Adrenal gland (tissue), 12 donors: ENCODE data around the gene DAPK2. TPM values are rescaled to one million over a fixed set of nuclear protein-coding genes. Genes with fewer than 3 reads are reported as not detected.

Source experiments
- DNase-seq, 7 donors: peaks; one replicate each; pipeline ENCODE4 v3.0.0-alpha.2; 2019 to 2020
- H3K27ac ChIP-seq, 5 donors: fragments of 200-600 bp; sonication (generic) in 4 of 5; 1 replicate in 3 of 5; 2 replicates in 2 of 5; pipeline versions ENCODE4 v1.5.1 to v1.8.0; 2016 to 2020; ENCODE audit warnings: mild to moderate bottlenecking in 1 of 5
- H3K27me3 ChIP-seq: fragments of 200-600 bp; 2 replicates; pipeline ENCODE4 v1.8.0; 2021
- H3K36me3 ChIP-seq, 2 donors: fragments of 200-600 bp; replicated peaks in 1 of 2; 1 replicate in 1 of 2; 2 replicates in 1 of 2; pipeline versions ENCODE4 v1.5.1 to v1.8.0; 2018 to 2022
- H3K4me1 ChIP-seq, 2 donors: fragments of 200-600 bp; replicated peaks in 1 of 2; 1 replicate in 1 of 2; 2 replicates in 1 of 2; pipeline versions ENCODE4 v1.5.1 to v1.8.0; 2018 to 2021
- H3K4me3 ChIP-seq, 4 donors: fragments of 200-600 bp; sonication (generic) in 3 of 4; one replicate each; pipeline ENCODE4 v1.5.1; 2016 to 2018
- H3K9me3 ChIP-seq, 3 donors: fragments of 200-600 bp; sonication (generic) in 1 of 3; replicated peaks in 1 of 3; 1 replicate in 2 of 3; 2 replicates in 1 of 3; pipeline versions ENCODE4 v1.5.1 to v1.8.0; 2016 to 2021
- POLR2A ChIP-seq, 2 donors: fragments of 450-650 bp; IDR thresholded peaks; one replicate each; pipeline ENCODE4 v1.6.1; 2017; ENCODE audit warnings: antibody characterized with exemption in 2 of 2, mild to moderate bottlenecking in 2 of 2, moderate library complexity in 1 of 2
- WGBS, 4 donors: extraction: QIAGEN DNeasy Blood & Tissue Kit in 2 of 4; methylation state at CpG; one replicate each; pipeline versions ENCODE4 v1.1.5 to v1.1.7; 2013 to 2017; 5-methylcytosine and 5-hydroxymethylcytosine counted together
- intact Hi-C, 2 donors: fragments of 100-400 bp; cut with DNase I; formaldehyde crosslinking; loops; one replicate each; pipeline versions ENCODE4 v1.14.1 to v1.15.0; 2022 to 2023
- polyA plus RNA-seq, 3 donors: library from polyadenylated mRNA; stranded (reverse); fragments of 200-250 nt in 2 of 3; fragments of 350-450 nt in 1 of 3; fragmentation: Illumina TruSeq in 1 of 3; extraction: RNeasy Lipid Tissue Mini Kit (QIAGEN cat#74804) in 1 of 3; gene quantifications; one replicate each; pipeline ENCODE4 v1.2.3, GENCODE V29; 2013 to 2014
- total RNA-seq, 9 donors: library from RNA; depleted of rRNA in 4 of 9; stranded (reverse); fragments of >200 nt in 4 of 9; fragments of 120-200 nt in 1 of 9; fragmentation: NEBNext Ultra II Directional in 1 of 9; extraction: Animal tissue kit (Norgen Biotek cat#: 25700) in 1 of 9; gene quantifications; one replicate each; pipeline versions ENCODE4 v1.1.0 to v1.2.4, GENCODE V29; 2013 to 2023
- TF ChIP-seq, protein P1 (sequence below), 6 experiments: fragments of 450-650 bp in 4 of 6; fragments of 200-600 bp in 2 of 6; sonication (generic) in 1 of 6; IDR thresholded peaks; 1 replicate in 5 of 6; 2 replicates in 1 of 6; pipeline versions ENCODE4 v1.5.1 to v1.8.0; 2016 to 2021; ENCODE audit warnings: antibody characterized with exemption in 6 of 6, mild to moderate bottlenecking in 2 of 6, moderate library complexity in 1 of 6
- donor health status: healthy with polysubstance abuse.
- donor health status: Bipolar disorder and iron deficiency.
- donor health status: DM: yes; HTN: yes; CAD: no.
- donor health status: DM: no; HTN: no; CAD: no.
- donor health status: DM: no; HTN: no; CAD: no.
- donor health status: DM: yes; HTN: yes; CAD: no.

Gene DAPK2
- total and polyA plus RNA-seq, 12 donors, result 0.97 to 8.7 (median 6.1) TPM

DNA sequence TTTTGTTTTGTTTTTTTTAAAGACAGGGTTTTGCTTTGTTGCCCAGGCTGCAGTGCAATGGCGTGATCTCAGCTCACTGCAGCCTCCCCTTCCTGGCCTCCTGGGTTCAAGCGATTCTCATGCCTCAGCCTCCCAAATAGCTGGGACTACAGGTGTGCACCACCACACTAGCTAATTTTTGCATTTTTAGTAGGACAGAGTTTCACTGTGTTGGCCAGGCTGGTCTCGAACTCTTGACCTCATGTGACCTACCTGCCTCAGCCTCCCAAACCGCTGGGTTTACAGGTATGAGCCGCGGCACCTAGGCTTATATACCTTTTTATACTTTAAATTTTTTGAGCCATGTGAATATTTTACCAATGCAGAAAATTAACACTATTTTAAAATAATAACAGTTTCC is 155.7 kb downstream of the DAPK2 start:
- 82 to 89% (median 85%) methylated on average over 6 of the region's 6 CpGs for WGBS, 4 donors
- no peaks in the 10 kb centered on the region for H3K4me1 ChIP-seq
- intact Hi-C loops, result loop anchor here (5.0 to 10.0 kb wide), 2 partner anchors 136 to 138 kb away; no protein-coding TSS in a partner anchor
- H3K36me3 ChIP-seq, result no peaks in the 10 kb centered on the region
- no peaks in the 10 kb centered on the region for H3K9me3 ChIP-seq
- H3K27ac ChIP-seq, result no peak overlapping the region
- no peak for DNase-seq
- TF ChIP-seq, protein P1, sequence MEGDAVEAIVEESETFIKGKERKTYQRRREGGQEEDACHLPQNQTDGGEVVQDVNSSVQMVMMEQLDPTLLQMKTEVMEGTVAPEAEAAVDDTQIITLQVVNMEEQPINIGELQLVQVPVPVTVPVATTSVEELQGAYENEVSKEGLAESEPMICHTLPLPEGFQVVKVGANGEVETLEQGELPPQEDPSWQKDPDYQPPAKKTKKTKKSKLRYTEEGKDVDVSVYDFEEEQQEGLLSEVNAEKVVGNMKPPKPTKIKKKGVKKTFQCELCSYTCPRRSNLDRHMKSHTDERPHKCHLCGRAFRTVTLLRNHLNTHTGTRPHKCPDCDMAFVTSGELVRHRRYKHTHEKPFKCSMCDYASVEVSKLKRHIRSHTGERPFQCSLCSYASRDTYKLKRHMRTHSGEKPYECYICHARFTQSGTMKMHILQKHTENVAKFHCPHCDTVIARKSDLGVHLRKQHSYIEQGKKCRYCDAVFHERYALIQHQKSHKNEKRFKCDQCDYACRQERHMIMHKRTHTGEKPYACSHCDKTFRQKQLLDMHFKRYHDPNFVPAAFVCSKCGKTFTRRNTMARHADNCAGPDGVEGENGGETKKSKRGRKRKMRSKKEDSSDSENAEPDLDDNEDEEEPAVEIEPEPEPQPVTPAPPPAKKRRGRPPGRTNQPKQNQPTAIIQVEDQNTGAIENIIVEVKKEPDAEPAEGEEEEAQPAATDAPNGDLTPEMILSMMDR (IDR thresholded peaks at IDR 0.05), result no peak
- TF ChIP-seq POLR2A (IDR thresholded peaks at IDR 0.05), result no peak
- H3K4me3 ChIP-seq, result no peak overlapping the region
- H3K27me3 ChIP-seq, result no peaks in the 10 kb centered on the region

DNA sequence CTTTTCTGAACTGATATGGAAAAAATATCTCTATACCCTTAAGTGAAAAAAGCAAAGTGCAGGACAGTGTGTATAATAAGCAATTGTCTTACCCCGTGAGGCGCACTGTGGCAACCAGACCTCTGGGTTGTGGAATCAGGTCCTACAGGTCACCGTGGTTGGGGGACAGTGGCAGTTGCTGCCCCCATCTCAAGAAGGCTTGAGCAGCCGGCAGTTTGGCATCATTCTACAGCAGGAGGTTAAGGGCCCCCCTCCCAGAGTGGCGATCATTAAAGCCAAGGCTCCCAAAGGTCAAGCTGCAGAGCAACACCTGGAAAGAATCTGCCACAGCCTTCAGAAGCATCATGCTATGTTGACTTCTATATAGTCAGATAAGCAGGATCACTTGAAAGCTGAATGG is 156.5 kb downstream of the DAPK2 start:
- H3K27ac ChIP-seq, result no peak overlapping the region
- no peaks in the 10 kb centered on the region for H3K36me3 ChIP-seq
- H3K4me3 ChIP-seq, result no peak overlapping the region
- H3K4me1 ChIP-seq, result no peaks in the 10 kb centered on the region
- no peak for DNase-seq
- no peaks in the 10 kb centered on the region for H3K9me3 ChIP-seq
- TF ChIP-seq, protein P1 (IDR thresholded peaks at IDR 0.05), result no peak
- no peak for TF ChIP-seq POLR2A (IDR thresholded peaks at IDR 0.05)
- H3K27me3 ChIP-seq, result no peaks in the 10 kb centered on the region
- intact Hi-C loops, result loop anchor here (5.0 to 10.0 kb wide), 2 partner anchors 135 to 138 kb away; no protein-coding TSS in a partner anchor
- 89 to 97% (median 94%) methylated on average over 5 of the region's 5 CpGs for WGBS, 4 donors

DNA sequence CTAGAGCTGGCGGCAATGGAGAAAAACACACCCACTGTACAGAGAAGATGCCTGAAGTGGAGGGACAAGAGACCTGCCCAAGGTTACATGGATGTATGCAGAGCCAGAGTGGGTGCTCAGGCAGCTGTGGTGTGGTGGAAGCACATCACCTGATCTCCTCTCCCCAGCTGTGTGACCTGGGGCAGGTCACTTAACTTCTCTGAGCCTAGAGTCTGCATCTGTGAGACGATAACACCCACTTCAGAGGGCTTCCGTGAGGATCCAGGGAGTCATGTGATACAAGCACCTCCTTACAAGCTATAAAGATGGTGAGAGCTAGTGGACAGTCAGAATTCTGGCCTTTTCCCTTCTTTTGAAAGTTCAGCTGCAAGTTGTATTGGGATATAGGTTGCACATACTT is 157.5 kb downstream of the DAPK2 start:
- no peaks in the 10 kb centered on the region for H3K36me3 ChIP-seq
- 82 to 92% (median 88%) methylated on average over 3 of the region's 3 CpGs for WGBS, 4 donors
- H3K9me3 ChIP-seq, result no peaks in the 10 kb centered on the region
- H3K27ac ChIP-seq, result no peak overlapping the region
- no peak overlapping the region for H3K4me3 ChIP-seq
- no peak for DNase-seq
- H3K27me3 ChIP-seq, result no peaks in the 10 kb centered on the region
- no peak for TF ChIP-seq POLR2A (IDR thresholded peaks at IDR 0.05)
- TF ChIP-seq, protein P1 (IDR thresholded peaks at IDR 0.05), result no peak
- no peaks in the 10 kb centered on the region for H3K4me1 ChIP-seq
- intact Hi-C loops, result no loop called here

DNA sequence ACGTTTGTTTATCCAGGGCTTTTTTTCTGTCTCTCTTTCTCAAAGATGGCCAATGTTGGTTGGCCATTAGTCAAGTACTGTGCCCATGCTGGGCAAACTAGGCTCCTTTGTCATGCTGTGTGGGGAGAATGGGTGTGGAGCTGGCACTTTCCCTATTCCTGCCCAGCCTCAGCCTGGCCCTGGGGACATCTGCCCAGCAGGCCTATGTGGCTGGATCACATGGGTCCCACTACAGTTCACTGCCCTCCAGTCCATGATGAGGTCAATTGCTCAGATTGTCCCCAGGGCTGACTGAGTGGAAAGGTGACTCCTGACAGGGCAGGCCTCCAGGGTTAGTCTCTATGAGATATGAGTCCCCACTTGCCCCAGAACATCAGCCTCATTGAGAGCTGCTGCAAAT is 158.1 kb downstream of the DAPK2 start:
- TF ChIP-seq POLR2A (IDR thresholded peaks at IDR 0.05), result no peak
- TF ChIP-seq, protein P1 (IDR thresholded peaks at IDR 0.05), result no peak
- no peak for DNase-seq
- H3K27me3 ChIP-seq, result no peaks in the 10 kb centered on the region
- no peaks in the 10 kb centered on the region for H3K9me3 ChIP-seq
- no peaks in the 10 kb centered on the region for H3K36me3 ChIP-seq
- H3K4me1 ChIP-seq, result no peaks in the 10 kb centered on the region
- H3K27ac ChIP-seq, result no peak overlapping the region
- WGBS, 4 donors, result 64 to 79% (median 74%) methylated on average over 1 of the region's 1 CpG
- H3K4me3 ChIP-seq, result no peak overlapping the region
- intact Hi-C loops, result no loop called here
